CD14-positive monocyte (primary cell): ENCODE measurements around the gene OR52E5. TPM values are rescaled to one million over a fixed set of nuclear protein-coding genes. Genes with fewer than 3 reads are reported as not detected.

Source experiments
- DNase-seq, 3 donors: peaks; one replicate each; pipeline ENCODE4 v3.0.0-alpha.2; 2011 to 2022
- H2AFZ ChIP-seq: 2 replicates; pipeline ENCODE4 v1.6.0; 2012; ENCODE audit warnings: mild to moderate bottlenecking, low read depth, low read length, inconsistent platforms; ENCODE audit not compliant: insufficient read depth, poor library complexity, severe bottlenecking
- H3K27ac ChIP-seq, 2 donors: 1 replicate in 1 of 2; 2 replicates in 1 of 2; pipeline ENCODE4 v1.5.1; 2012 to 2013; ENCODE audit warnings: low read length in 2 of 2, control low read depth in 1 of 2, inconsistent platforms in 1 of 2, low read depth in 1 of 2, mild to moderate bottlenecking in 1 of 2
- H3K27me3 ChIP-seq, 2 donors: one replicate each; pipeline versions ENCODE4 v1.6.0 to v1.6.1; 2011 to 2013; ENCODE audit warnings: low read length in 2 of 2; ENCODE audit not compliant: control insufficient read depth in 2 of 2, insufficient read depth in 2 of 2
- H3K36me3 ChIP-seq, 2 donors: replicated peaks in 1 of 2; 1 replicate in 1 of 2; 2 replicates in 1 of 2; pipeline versions ENCODE4 v1.5.1 to v1.6.1; 2012 to 2013; ENCODE audit warnings: low read length in 2 of 2, control low read depth in 1 of 2, inconsistent platforms in 1 of 2, mild to moderate bottlenecking in 1 of 2; ENCODE audit not compliant: insufficient read depth in 2 of 2, control insufficient read depth in 1 of 2
- H3K4me1 ChIP-seq, 2 donors: 1 replicate in 1 of 2; 2 replicates in 1 of 2; pipeline versions ENCODE4 v1.5.1 to v1.6.1; 2012 to 2013; ENCODE audit warnings: low read length in 2 of 2, control low read depth in 1 of 2, inconsistent platforms in 1 of 2, mild to moderate bottlenecking in 1 of 2, moderate library complexity in 1 of 2; ENCODE audit not compliant: insufficient read depth in 2 of 2, control insufficient read depth in 1 of 2
- H3K4me2 ChIP-seq: replicated peaks from 2 replicates; pipeline ENCODE3; 2012; ENCODE audit warnings: low read length, moderate library complexity, mild to moderate bottlenecking; ENCODE audit not compliant: poor library complexity, severe bottlenecking; ENCODE audit errors: extremely low read depth
- H3K4me3 ChIP-seq, 3 experiments: fragments of 200-600 bp in 1 of 3; sonication (generic) in 1 of 3; replicated peaks in 1 of 3; 1 replicate in 2 of 3; 2 replicates in 1 of 3; pipeline ENCODE4 v1.5.1; 2011 to 2013; ENCODE audit warnings: low read length in 3 of 3, mild to moderate bottlenecking in 3 of 3, control low read depth in 2 of 3, low read depth in 2 of 3, inconsistent platforms in 1 of 3, moderate library complexity in 1 of 3
- H3K79me2 ChIP-seq: 2 replicates; pipeline ENCODE4 v1.6.0; 2012; ENCODE audit warnings: mild to moderate bottlenecking, control low read depth, inconsistent platforms, low read length, moderate library complexity; ENCODE audit not compliant: insufficient read depth
- H3K9ac ChIP-seq: 2 replicates; pipeline ENCODE4 v1.6.0; 2017; ENCODE audit warnings: low read length, mild to moderate bottlenecking; ENCODE audit not compliant: insufficient read depth, poor library complexity, severe bottlenecking
- H3K9me3 ChIP-seq, 2 donors: replicated peaks in 1 of 2; 1 replicate in 1 of 2; 2 replicates in 1 of 2; pipeline versions ENCODE4 v1.5.1 to v1.6.1; 2012 to 2013; ENCODE audit warnings: low read length in 2 of 2, control low read depth in 1 of 2; ENCODE audit not compliant: control insufficient read depth in 1 of 2, insufficient read depth in 1 of 2
- H4K20me1 ChIP-seq: 2 replicates; pipeline ENCODE4 v1.6.0; 2012; ENCODE audit warnings: mild to moderate bottlenecking, low read length, control low read depth, moderate library complexity; ENCODE audit not compliant: insufficient read depth
- H3K27ac Mint-ChIP-seq, 7 donors: one replicate each; pipeline ENCODE4 v1.8.0; 2020; ENCODE audit warnings: mild to moderate bottlenecking in 7 of 7, mixed read lengths in 7 of 7, moderate library complexity in 6 of 7, inconsistent platforms in 2 of 7
- H3K27me3 Mint-ChIP-seq, 3 donors: one replicate each; pipeline ENCODE4 v1.8.0; 2021 to 2022; ENCODE audit warnings: low read depth in 3 of 3, mild to moderate bottlenecking in 3 of 3, mixed read lengths in 3 of 3, moderate library complexity in 3 of 3, inconsistent platforms in 1 of 3
- H3K36me3 Mint-ChIP-seq, 2 donors: one replicate each; pipeline ENCODE4 v1.8.0; 2020; ENCODE audit warnings: mixed read lengths in 2 of 2, inconsistent platforms in 1 of 2, mild to moderate bottlenecking in 1 of 2
- H3K4me1 Mint-ChIP-seq: one replicate; pipeline ENCODE4 v1.8.0; 2020; ENCODE audit warnings: mild to moderate bottlenecking, mixed read lengths
- H3K4me3 Mint-ChIP-seq, 2 donors: one replicate each; pipeline ENCODE4 v1.8.0; 2020; ENCODE audit warnings: mild to moderate bottlenecking in 2 of 2, mixed read lengths in 2 of 2, moderate library complexity in 1 of 2
- H3K9me3 Mint-ChIP-seq, 7 donors: one replicate each; pipeline ENCODE4 v1.8.0; 2020 to 2022; ENCODE audit warnings: mixed read lengths in 7 of 7, mild to moderate bottlenecking in 6 of 7, moderate library complexity in 6 of 7, inconsistent platforms in 2 of 7
- CTCF ChIP-seq: fragments of 200-600 bp; IDR thresholded peaks from one replicate; pipeline ENCODE4 v1.8.0; 2022; ENCODE audit warnings: antibody characterized with exemption, mild to moderate bottlenecking
- WGBS: methylation state at CpG from one replicate; pipeline ENCODE4 v1.1.5; 2013; ENCODE audit warnings: missing lambda C conversion rate; ENCODE audit not compliant: insufficient coverage; 5-methylcytosine and 5-hydroxymethylcytosine counted together
- intact Hi-C, 2 donors: fragments of 100-400 bp; cut with micrococcal nuclease; formaldehyde crosslinking; loops; one replicate each; pipeline versions ENCODE4 v1.15.0 to v1.15.1; 2023
- polyA plus RNA-seq, 3 donors: library from polyadenylated mRNA; depleted of rRNA in 1 of 3; unstranded in 2 of 3; stranded (reverse) in 1 of 3; fragments of 300-500 nt in 2 of 3; fragments of >200 nt in 1 of 3; fragmentation: Illumina TruSeq in 2 of 3; gene quantifications; 1 replicate in 2 of 3; 2 replicates in 1 of 3; pipeline ENCODE4 v1.2.3, GENCODE V29; 2012 to 2021

The OR52E5 gene
- polyA plus RNA-seq, 3 donors = not detected

- H3K36me3 Mint-ChIP-seq = no peaks in the 10 kb centered on the region
- no peaks in the 10 kb centered on the region for H3K4me1 Mint-ChIP-seq
- H3K4me3 ChIP-seq = no peak overlapping the region
- peaks cover 0 to 15% (median 10%) of the 10 kb centered on the region in 7 donors for H3K9me3 Mint-ChIP-seq
- WGBS = 88% methylated on average over 2 of the region's 2 CpGs
- H3K27ac Mint-ChIP-seq = no peak overlapping the region
- H2AFZ ChIP-seq = no peak overlapping the region
- H3K27me3 Mint-ChIP-seq = peaks cover 0 to 4% (median 4%) of the 10 kb centered on the region in 3 donors
- intact Hi-C loops = no loop called here
- TF ChIP-seq CTCF = no peak
- H3K36me3 ChIP-seq = no peaks in the 10 kb centered on the region
- no peaks in the 10 kb centered on the region for H3K4me1 ChIP-seq
- no peaks in the 10 kb centered on the region for H3K27me3 ChIP-seq
- no peaks in the 10 kb centered on the region for H4K20me1 ChIP-seq
- peak in 1 of 3 donors; percentile 17 for DNase-seq
- no peaks in the 10 kb centered on the region for H3K79me2 ChIP-seq
- peaks cover 4 to 9% of the 10 kb centered on the region in 2 donors for H3K9me3 ChIP-seq
- H3K9ac ChIP-seq = no peak overlapping the region
- no peak overlapping the region for H3K4me2 ChIP-seq
- H3K27ac ChIP-seq = no peak overlapping the region
- H3K4me3 Mint-ChIP-seq = peak overlapping the region in 1 of 2 donors; percentile 45
Observed at GRCh38 chr11:5922749-5923426, 29.9 kb downstream of the OR52E5 start.

- intact Hi-C loops = no loop called here
- Histone ChIP-seq H3K79me2 (no peaks in the 10 kb centered on the region), H3K9me3 (peaks cover 4 to 11% of the 10 kb centered on the region in 2 donors), H3K4me3 (no peak overlapping the region), H3K4me2 (no peak overlapping the region), H4K20me1 (no peaks in the 10 kb centered on the region), H3K9ac (no peak overlapping the region), H3K27me3 (no peaks in the 10 kb centered on the region), H3K4me1 (no peaks in the 10 kb centered on the region), H2AFZ (no peak overlapping the region), H3K27ac (no peak overlapping the region), H3K36me3 (no peaks in the 10 kb centered on the region)
- no peaks in the 10 kb centered on the region for H3K36me3 Mint-ChIP-seq
- no peak for DNase-seq
- H3K4me1 Mint-ChIP-seq = no peaks in the 10 kb centered on the region
- peaks cover 4 to 19% (median 14%) of the 10 kb centered on the region in 7 donors for H3K9me3 Mint-ChIP-seq
- H3K4me3 Mint-ChIP-seq = no peak overlapping the region
- H3K27me3 Mint-ChIP-seq = peaks cover 0 to 4% (median 4%) of the 10 kb centered on the region in 3 donors
- no peak for TF ChIP-seq CTCF
- no peak overlapping the region for H3K27ac Mint-ChIP-seq
Observed at GRCh38 chr11:5923427-5923776, 30.4 kb downstream of the OR52E5 start.
